NCI-H146 treated with DMSO at 0.1 percent for 48 hours (cell line): ENCODE measurements around the gene RMND5B.
A peak's percentile ranks its signal among the peaks of the same experiment; 100 is the strongest.
"Not testable (repeated sequence)": the region's sequence is repeated elsewhere in the genome, so short reads cannot be mapped to it uniquely, and the experiment has no call there.

Experiments used
- DNase-seq: peaks from one replicate; lab custom pipeline; 2025; ENCODE audit not compliant: unreplicated experiment; lab: John Stamatoyannopoulos, UW

The RMND5B gene, protein sequence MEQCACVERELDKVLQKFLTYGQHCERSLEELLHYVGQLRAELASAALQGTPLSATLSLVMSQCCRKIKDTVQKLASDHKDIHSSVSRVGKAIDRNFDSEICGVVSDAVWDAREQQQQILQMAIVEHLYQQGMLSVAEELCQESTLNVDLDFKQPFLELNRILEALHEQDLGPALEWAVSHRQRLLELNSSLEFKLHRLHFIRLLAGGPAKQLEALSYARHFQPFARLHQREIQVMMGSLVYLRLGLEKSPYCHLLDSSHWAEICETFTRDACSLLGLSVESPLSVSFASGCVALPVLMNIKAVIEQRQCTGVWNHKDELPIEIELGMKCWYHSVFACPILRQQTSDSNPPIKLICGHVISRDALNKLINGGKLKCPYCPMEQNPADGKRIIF

DNA sequence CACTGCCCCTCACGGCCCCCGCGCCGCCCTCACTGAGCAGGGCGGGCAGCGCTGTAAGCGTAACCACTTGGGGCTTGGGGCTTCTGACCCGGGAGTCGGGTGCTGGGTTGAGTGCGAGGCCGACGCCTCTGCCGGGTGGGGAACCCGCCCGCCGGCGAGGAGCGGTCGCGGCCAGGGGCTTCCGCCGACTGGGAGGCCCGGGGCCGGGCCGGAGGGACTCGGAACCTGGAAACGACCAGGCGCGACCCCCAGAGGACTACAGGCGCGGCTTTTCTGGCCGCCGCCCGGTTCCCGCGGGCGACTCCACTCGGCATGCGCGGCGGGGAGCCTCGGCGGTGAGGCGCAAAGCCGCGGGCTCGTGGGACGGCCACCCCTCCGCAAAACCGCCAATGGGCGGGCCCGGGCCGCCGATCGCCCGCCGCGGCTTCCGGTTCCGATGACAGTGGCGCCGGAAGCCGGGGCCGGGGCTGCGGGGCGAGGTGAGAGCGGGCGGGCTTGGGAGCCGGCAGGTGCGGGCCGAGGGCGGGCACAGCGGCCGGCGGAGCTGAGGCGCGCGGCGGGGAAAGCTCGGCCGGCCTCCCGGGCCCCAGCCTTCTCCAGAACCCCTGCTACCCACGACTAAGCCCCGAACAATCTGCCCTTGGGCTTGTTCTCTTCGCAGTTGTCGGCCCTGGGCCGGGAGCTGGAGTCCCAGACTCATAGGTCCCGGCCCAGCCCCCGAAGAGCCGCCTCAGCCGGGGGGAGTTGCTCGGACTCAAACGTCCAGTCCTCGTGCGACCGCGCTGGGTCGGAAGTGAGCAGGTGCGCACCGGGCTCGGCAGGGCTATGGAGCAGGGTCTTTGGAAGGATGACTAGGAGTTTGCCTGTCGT is at the start of gene RMND5B:
TSS of gene RMND5B (plus strand) at position 439 of the 870 bp plus-strand sequence. CDS start 7,106 bp downstream, outside the sequence.
- DNase-seq, result peak; percentile 52

DNA sequence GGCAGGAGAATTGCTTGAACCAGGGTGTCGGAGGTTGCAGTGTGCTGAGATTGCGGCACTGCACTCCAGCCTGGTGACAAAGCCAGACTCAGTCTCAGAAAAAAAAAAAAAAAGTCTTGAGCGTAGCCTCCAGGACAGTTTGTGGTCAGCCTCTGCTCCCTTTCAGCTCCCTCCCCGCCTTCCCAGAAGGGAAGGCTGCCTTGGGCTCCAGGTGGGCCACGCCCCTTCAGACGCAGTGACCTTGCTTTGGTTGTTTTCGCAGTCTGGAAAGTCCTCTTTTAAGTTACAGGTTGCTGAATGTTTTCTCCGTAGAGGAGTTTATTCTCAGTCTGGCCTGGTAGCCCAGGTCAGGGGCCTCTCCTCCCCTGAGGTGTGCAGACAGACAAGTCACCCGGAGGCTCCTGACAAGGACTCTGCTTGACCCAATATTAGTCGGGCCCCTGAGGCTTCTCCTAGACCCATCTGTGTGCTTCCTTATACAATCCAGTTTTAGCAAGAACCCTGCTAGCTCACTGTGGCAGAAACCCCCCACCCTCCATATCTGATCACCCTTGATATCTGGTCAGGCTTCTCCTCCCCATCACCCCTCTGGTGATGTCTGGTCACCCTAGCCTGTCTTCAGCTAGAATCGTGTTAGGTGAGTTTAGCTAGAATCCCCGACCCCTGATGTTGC is 49.1 kb upstream of the RMND5B start:
- DNase-seq, result no peak

DNA sequence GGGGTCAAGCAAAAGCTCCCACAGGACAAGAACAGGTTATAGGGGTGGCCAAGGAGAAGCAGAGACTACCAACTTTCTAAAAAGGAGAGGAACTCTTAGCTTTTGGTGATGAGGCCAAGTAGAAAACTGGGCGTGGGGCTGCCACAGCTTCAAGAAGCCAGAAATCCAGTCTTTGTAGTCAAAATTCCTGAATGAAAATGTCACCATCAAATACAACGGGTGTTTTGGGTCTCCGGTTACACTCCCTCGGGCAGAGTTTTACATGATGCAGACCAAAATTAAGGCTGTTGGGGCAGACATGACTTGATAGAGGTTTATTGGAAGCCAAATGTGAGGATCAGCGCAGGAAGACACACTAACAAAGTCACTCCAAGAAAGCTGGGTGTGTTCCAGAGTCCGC is 46.9 kb upstream of the RMND5B start:
- no peak for DNase-seq

DNA sequence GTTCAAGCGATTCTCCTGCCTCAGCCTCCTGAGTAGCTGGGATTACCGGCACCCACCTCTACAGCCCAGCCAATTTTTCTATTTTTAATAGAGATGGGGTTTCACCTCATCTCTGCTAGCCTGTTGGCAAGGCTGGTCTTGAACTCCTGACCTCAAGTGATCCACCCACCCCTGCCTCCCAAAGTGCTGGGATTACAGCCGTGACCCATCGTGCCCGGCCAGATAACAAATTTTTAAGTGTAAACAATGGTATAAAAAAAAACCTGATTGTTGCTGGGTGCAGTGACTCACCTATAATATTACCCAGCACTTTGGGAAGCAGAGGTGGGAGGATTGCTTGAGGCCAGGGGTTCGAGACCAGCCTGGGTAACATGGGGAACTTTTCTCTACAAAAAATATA is 45.5 kb upstream of the RMND5B start:
- DNase-seq, result no peak

DNA sequence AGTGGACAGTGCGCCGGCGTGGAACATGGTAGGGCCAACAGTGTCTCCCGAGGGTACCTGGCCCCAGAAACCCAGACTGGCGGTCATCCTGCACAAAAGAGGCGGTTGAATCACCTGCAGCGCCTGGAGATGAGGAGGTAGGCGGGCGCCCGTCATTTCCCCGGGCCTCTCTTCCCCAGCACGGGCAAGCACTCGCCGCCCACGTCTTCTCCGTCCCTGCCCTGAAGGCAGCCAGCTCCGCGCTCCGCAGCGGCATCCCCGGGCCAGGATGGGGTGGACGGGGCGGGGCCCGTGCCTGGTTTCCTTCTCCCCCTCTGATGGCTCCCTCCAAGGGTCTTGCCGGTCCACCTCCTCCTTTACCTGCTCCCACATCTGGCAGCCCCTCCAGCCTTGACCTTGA is 44.5 kb upstream of the RMND5B start:
- DNase-seq, result no peak

DNA sequence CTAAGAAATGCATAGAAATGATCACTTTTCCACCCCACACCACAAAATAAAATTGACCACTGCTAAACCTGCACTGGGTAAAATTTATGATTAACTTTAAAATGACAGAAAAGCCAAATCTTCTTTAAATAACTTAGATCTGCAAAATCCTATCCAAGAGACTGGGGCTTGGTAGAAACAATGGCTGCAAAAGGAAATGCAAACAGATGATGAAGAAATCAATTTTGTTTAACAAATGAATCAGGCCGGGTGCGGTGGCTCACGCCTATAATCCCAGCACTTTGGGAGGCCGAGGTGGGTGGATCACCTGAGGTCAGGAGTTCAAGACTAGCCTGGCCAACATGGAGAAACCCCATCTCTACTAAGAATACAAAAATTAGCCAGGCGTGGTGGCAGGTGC is 43.6 kb upstream of the RMND5B start:
- not testable (repeated sequence) for DNase-seq

DNA sequence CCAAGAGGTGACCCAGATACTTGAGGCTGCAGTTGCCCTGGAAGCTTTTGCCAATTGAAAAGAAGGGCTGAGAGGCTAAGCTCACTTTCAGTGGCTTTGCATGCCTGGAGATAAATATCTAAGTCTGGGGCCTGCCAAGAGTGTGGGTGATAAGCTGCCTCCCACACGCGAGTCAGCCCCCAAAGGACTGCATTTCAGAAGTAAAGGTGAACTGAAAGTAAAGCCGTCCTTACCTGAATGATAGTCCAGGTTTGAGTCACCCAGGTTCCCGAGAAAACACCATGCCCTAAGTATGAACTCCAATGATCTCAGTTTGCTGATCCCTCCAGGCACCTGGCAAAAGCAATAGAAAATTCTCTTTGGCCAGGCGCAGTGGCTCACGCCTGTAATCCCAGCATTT is 40.0 kb upstream of the RMND5B start:
- DNase-seq, result no peak

DNA sequence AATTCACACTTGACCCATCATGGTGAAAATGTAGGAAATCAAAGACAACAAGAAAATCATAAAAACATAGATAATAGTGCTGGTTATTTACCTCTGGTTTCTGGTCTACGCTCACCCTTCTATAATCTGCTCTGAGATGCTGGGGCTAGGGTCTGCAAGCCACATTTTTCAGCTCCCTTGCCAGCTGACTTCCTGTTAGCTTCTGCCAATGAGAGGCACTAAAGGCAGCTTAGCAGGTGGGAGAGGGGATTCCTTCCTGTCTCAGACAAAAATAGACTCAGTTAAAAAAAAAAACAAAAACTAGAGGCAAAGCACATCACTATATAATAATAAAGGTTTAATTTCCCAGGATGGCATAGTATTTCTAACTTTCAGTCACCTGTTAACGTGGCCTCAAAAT is 37.7 kb upstream of the RMND5B start:
- no peak for DNase-seq

DNA sequence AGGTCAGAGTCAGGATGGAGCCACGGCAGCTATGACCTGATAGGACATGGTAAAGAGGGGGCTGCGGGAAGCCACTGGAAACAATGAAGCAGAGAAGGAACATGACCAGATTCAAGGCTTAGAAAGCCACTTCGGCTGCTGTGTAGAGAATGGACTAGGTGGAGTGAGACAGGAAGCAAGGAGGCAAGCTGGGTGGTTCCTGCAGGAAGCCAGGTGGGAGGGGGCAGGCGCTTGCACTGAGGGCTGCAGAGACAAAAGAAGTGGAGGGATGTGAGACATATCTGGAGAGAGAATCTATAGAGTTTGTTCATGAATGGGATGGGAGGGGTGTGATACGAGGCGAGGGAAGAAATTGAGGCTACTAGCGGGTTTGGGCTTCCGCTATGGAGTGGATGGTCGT is 36.5 kb upstream of the RMND5B start:
- DNase-seq, result no peak

DNA sequence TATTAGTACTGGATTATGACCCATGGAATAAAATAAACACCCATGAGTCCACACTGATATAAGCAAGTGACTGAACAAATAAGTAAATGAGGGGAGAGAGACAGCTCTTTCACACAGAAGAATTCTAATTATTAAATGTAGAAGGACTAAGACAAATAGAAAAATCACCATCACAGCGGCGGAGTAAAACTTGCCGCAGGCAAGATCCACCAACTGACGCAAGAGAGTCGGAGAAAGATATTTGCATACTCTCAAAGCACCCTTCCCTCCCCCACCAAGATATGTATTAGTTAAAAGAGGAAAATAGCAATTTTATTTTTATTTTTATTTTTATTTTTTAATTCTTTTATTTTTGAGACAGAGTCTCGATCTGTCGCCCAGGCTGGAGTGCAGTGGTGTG is 32.1 kb upstream of the RMND5B start:
- DNase-seq, result no peak

DNA sequence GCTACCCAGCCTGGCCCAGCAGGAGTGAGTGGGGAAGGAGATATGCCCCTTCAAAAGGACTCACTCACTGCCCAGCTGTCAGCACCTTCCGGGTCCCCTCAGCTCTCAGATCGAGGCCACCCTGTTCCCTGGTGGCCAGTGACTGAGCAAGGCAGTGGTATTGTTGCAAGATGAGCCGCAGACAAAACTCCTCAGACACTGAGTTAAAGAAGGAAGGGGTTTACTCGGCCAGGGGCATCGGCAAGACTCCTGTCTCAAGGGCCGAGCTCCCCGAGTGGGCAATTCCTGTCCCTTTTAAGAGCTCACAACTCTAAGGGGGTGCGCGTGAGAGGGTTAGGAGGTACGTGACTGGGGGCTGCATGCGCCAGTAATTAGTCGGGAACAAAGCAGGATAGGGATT is 27.2 kb upstream of the RMND5B start:
- DNase-seq, result no peak

DNA sequence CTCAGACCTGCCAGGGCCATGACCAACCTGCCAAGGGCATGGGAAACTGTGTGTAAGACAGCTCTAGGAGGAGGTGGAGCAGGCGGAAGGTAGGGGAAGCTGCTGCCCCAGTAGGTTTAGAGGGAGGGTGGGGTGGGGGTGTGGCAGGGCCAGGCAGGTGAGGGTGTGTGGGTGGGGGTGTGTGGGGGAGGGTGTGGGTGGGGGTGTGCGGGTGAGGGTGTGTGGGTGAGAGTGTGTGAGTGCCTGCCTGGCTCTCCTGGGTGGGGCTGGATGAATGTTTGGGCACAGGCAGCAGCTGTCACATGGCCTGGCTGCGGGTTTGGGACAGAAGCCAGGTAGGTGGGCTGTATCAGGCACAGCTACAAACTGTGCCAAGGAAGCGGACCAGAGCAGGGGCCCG is 26.3 kb upstream of the RMND5B start:
- no peak for DNase-seq

DNA sequence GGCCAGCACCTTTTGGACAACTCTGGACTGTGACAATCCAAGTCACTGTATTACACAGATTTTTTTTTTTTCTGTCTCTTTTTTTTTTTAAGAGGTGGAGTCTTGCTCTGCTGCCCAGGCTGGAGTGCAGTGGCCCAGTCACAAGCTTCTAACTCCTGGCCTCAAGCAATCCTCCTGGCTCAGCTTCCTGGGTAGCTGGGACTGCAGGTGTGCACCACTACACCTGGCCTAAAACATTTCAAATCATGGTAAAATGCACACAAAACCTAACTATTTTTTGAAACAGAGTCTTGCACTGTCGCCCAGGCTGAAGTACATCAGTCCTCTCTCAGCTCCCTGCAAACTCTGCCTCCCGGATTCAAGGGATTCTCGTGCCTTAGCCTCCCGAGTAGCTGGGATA is 24.7 kb upstream of the RMND5B start:
- DNase-seq, result no peak

DNA sequence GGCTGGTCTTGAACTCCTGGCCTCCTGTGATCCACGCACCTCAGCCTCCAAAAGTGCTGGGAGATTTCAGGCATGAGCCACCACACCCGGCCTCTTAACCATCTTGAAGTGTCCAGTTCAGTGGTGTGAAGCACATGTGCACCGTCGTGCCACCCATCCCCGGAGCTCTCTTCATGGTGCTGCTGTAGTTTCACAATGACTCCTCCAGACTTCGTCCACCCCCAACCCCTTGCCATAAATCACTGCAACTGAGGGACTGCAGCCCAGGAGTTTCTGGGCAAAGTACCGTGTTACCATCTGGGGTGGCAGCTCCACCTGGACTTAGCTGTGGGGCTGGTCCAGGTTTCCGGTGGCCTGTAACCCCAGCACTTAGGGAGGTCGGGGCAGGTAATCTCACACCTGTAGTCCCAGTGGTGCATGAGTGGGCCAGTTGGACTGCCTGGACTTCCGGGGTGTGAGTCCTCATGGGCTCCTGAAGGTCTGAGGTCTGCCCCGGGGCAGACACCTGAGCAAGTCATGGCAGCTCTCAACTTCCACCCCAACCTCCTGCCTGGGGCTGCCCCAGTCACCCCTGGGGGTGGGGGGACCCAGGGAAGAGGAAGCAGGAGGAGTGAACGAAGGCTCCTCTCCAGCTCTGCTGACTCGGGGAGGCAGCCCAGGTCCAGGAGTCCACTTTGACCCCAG is 24.1 kb upstream of the RMND5B start:
- DNase-seq, result no peak

DNA sequence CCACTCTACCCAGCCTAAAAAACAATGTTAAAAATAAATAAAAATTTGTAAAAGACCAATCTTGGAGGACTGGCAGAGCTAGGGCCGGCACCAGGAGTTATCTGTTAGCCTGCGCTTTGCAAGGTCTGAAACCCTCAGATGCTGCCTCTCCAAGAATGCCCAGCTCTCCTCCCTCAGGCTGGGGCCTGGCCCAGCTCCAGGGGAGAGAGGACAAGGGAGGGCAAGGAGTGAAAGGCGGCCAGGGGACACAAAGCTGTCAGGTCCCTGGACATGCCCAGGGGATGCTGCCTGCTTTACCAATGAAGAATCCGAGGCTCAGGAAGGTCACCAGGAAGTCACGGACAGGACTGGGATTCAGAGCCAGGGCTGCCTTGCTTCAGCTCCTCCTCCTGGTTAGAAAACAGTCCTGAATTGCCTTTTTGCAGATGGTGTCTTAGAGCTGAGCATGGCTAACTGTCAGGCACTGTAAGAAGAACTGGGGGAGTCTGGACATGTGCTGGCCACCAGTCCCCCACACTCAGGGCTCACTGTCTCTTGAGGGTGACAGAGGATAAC is 23.0 kb upstream of the RMND5B start:
- DNase-seq, result no peak

DNA sequence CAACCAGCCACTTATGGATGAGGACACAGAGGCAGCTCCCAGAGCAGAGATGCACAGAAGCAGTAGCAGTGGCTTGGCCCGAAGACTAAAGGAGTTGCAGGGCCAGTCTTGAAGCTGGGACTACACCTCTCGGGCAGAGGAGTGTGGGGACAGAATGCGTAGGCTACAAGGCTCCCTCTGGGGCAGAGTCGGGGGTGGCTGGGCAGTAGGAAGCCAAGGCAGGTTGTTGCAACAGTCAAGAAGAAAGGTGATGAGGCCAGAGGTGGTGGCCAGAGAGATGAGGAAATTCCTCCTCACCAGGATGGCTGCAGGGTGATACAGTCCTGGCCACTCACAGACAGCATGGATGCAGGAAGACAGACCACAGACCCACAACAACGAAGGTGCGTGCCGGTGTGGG is 22.4 kb upstream of the RMND5B start:
- DNase-seq, result no peak

DNA sequence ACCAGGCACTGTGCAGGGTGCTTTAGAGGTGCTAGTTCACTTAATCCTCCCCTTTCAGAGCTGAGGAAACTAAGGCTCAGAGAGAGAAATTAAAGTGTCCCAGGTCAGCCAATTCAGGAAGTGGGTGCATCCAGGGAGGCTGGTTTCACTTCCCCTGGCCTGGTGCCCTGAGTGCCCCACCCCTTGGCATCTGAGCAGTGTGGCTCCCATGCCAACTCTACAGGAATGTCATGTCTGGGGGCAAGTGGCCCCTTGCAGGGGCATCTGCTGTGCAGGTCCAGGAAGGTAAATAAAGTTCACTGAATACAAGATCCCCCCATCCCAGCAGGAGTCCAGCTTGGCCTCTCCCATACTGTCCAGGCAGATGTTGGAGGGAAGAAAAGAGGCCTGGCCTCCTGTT is 21.8 kb upstream of the RMND5B start:
- DNase-seq, result no peak

DNA sequence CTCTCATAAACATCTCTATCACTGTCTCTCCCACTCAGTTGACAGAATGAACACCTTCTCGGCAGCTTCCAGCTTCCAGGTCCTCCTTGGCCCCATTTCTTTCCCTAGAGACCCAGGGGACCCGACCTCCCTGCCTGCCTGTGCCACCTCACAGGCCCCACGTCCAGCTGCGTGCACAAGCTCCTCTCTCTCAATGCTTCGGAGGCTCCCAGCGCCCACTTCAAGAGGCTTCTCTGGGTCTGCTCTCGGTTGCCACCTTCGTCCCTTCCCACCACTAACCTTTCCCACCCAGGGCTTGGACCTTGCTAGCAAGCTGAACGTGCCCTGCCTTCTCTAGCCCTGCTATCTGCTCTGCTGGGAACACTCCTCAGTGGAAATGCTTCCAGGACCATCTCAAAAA is 20.3 kb upstream of the RMND5B start:
- no peak for DNase-seq

DNA sequence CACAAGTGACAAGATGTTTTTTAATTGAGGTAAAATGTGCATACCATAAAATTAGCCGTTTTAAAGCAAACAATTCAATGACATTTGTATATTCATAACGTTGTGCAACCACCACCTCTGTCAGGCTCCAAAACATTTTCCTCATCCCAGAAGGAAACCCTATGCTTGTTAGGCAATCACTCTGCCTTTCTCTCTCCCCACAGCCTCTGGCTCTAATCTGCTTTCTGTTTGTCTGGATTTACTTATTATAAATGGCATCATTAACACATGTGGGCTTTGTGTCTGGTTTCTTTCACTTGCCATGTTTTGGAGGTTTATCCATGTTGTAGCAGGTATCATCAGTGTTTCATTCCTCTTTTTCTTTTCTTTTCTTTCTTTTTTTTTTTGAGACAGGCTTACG is 18.9 kb upstream of the RMND5B start:
- DNase-seq, result no peak

DNA sequence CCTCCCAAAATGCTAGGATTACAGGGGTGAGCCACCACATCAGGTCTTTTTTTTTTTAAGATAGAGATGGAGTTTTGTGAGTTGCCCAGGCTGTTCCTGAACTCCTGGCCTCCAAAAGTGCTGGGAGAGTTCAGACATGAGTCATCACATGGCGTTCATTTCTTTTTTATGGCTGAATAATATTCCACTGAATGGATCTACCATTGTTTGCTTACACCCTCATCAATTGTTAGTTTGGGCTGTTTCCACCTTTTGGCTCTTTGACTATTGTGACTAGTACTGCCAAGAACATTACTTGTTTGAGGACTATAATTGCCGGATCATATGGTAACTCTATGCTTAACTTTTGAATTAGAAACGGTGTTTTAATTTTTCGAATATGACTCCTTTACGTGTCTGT is 18.3 kb upstream of the RMND5B start:
- no peak for DNase-seq
